ENCODE results near the gene TADA3.

DNA sequence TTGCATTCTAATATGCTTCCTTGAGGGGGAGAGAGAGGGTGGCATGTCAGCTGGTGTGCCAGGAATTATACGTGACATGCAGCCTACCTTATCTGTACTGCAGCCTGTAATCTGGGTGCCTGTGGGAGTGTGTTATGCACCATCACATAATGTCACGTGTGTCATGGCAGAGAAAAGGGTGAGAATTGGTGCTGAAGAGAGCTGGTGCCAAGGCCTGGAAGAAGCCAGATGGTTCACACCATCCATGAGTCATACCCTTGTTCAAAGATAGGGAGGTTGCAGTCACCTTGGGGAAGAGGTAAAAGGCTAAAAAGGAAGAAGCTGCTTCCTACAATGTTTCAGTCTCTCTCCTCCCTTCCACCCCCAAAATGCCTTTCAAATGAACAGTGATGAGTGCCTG, 55.4 kb downstream of the TADA3 start:
- TF ChIP-seq POLR2A (IDR thresholded peaks at IDR 0.05) = no peak
- TF ChIP-seq, protein P1, sequence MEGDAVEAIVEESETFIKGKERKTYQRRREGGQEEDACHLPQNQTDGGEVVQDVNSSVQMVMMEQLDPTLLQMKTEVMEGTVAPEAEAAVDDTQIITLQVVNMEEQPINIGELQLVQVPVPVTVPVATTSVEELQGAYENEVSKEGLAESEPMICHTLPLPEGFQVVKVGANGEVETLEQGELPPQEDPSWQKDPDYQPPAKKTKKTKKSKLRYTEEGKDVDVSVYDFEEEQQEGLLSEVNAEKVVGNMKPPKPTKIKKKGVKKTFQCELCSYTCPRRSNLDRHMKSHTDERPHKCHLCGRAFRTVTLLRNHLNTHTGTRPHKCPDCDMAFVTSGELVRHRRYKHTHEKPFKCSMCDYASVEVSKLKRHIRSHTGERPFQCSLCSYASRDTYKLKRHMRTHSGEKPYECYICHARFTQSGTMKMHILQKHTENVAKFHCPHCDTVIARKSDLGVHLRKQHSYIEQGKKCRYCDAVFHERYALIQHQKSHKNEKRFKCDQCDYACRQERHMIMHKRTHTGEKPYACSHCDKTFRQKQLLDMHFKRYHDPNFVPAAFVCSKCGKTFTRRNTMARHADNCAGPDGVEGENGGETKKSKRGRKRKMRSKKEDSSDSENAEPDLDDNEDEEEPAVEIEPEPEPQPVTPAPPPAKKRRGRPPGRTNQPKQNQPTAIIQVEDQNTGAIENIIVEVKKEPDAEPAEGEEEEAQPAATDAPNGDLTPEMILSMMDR (IDR thresholded peaks at IDR 0.05) = no peak
